HG02623 (cell line): ENCODE measurements around the gene TJP2.
"Not testable (repeated sequence)": the region's sequence is repeated elsewhere in the genome, so short reads cannot be mapped to it uniquely, and the experiment has no call there.

Source experiments
- ATAC-seq: cut with Tn5 transposase; IDR thresholded peaks from one replicate; pipeline ENCODE4 v1.9.1; 2021; ENCODE audit warnings: moderate library complexity; ENCODE audit not compliant: unreplicated experiment

The TJP2 gene

DNA sequence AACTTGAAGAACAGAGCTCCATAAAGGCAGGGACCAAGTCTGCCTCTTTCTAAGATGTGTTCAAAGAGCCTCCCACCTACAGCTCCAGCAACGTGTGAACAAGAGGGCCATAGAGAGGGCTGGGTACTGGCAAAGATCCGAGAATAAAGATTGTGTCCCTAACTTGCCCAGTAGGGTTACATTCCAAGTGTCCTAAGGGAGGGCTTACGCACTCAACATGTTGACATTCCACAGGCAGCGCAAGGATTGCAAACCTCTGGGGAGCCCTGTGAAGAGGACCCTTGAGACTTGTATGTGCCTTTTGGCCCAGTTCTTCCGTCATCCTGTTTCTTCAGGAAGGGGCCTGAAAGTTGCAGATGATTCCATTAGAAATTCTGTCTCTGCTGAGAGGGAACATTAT lies 102.7 kb downstream of the TJP2 start:
- ATAC-seq: no peak

DNA sequence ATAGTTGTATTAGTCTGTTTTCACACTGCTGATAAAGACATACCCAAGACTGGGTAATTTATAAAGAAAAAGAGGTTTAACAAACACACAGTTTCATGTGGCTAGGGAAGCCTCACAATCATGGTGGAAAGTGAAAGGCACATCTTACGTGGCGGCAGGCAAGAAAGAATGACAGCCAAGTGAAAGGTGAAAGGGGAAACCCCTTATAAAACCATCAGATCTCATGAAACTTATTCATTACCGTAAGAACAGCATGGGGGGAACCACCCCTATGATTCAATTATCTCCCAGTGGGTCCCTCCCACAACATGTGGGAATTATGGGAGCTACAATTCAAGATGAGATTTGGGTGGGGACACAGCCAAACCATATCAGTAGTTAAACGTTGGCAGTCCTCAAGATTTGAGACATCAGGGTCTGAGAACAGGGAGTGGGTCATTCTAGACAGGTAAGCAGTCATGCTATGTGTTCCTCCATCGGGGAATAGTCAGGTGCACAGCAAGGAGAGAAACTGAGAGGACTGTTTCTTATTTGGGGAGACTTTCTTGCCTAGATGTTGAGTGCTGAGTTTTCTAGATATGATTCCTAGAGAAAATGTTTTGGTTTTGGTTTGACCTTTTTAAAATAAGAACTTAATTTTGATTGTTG lies 105.1 kb downstream of the TJP2 start:
- peak; percentile 84 for ATAC-seq

DNA sequence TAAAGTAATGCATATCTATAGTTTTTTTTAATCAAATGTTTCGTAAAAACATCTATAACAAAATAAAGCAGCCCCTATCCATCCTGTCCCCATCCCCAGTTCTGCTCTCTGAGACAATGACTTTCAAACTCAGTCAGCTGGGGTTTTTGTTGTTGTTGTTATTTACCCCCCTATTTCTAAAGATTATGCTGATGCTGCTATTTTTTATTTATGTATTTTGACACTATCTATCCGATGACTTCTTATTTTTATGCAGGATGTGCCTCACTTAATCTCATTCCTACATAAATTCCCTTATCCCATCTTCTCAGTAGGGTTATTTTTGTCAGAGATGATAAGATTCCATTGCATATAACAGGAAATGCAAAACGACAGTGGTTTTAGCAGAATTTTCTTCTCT lies 105.7 kb downstream of the TJP2 start:
- ATAC-seq: no peak

DNA sequence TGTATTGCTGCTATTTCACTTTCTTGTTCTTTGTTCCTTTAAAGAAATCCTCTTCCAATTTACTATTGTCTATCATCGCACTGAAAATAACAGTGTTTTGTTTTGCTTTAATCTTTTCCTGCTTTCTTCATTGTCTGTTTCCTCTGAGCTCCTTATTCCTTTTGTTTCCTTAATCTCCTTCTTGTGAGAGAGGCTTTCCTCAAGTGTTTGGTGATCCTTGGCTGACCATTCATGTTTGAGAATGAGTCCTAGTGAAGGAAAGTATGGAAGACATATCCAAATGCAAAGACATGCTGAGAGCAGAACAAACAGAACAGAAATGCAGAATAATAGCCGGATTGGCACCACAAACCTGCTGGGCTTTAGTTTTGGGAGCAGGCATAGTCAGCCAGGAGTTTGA lies 108.9 kb downstream of the TJP2 start:
- no peak for ATAC-seq

DNA sequence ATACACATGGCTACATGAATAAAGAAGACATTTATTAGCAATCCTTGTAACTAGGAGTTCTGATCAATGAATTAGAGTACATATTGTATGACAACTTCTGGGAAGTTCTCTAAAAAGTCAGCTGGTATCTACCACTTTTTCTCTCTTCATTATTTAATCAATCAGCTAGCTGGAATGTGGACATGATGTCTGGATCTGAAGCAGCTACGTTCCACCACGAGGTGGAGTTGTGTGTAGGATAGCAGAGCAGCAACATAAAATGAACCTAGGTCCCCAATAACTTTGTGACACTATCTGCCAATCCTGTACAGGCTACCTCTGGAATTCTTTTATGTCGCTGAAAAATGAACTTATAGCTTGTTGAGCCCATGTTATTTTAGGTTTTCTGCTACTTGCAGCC lies 118.0 kb downstream of the TJP2 start:
- ATAC-seq: no peak

DNA sequence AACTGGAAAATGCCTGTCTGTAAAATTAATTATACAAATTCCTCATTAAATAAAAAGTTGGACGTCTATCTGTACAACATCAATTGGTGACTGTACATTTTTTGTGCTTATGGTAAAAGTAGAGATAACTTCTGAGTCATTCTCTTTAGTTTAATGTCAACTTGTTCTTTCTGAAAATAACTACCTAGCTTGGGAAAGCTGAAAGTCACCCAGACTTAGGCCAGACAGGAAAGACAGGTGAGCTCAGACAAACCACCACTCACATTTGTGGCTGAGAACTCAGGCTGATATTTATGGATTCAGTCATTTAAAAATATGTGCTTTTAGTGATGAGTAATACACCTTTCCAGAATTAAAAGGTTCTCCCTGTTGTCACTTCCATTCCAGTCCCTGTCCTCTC lies 119.1 kb downstream of the TJP2 start:
- no peak for ATAC-seq

DNA sequence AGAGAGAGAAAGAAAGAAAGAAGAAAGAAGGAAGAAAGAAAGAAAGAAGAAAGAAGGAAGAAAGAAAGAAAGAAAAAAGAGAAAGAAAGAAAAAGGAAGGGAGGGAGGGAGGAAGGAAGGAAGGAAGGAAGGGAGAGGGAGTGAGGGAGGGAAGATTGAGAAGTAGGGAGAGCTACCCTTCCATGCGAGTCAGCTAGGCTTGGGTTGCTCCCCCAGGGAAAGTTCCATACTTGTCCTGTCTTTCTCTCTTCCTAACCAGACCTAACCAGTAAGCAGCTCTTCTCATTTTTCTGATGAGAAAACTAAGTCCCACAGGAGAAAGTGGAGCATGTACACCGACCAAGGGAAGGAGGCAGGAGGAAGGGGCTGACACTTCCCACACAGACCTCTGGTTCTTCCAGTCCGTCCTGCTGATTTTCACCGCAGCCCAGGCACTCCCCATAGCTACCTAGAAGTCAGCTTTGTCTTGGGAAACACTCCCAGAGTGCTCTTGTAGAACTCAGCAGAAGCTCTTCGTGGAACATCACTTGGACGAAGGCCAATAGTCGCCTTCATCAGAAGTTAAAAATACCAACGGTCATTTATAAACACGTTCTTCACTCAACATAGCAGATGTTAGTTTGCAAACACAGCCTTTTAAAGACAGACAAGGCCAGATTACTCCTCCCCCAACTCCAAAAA lies 121.9 kb downstream of the TJP2 start:
- no peak for ATAC-seq

DNA sequence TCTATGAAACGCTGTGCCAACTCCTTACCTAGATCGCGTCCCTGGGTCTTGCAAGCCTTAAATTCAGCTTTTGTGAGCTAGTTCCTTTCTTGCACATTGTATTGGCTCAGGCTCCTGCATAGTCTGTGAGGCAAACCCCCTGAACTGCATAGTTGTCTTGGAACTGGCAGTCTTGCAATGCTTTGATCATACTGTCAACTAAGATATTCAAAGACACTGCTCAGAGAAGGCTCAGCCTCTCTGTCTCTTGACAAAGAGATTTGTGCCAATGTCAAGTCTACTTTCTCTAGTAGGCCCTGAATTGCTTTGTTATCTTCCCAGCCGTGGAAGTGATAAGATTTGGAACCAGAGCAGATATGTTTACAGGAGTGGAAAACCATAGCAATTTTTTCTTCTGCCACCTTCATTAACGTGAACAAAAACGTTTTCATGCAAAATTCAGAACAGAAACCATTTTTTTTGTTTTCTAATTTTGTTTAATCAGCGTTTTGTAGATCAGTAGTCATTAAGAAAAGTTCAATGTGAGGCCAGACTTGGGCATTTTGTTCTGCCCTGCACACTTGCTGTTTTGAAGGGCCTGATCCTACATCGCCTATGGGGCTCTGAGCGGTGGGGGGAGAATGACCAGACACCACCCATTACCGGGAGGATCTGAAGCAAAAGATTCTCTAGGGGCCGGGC lies 123.4 kb downstream of the TJP2 start:
- ATAC-seq: no peak

DNA sequence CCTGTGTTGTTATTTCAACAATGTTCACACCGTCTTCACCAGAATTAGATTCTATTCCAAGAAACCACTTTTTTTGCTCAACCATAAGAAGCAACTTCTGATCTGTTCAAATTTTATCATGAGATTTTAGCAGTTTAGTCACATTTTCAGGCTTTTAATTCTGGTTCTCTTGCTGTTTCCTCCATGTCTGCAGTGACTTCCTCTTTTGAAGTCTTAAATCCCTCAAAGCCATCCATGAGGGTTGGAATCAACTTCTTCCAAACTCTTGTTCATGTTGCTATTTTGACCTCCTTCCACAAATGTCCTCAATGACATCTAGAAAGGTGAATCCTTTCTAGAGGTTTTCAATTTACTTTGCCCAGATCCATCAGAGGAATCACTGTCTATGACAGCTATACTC lies 125.2 kb downstream of the TJP2 start:
- no peak for ATAC-seq

DNA sequence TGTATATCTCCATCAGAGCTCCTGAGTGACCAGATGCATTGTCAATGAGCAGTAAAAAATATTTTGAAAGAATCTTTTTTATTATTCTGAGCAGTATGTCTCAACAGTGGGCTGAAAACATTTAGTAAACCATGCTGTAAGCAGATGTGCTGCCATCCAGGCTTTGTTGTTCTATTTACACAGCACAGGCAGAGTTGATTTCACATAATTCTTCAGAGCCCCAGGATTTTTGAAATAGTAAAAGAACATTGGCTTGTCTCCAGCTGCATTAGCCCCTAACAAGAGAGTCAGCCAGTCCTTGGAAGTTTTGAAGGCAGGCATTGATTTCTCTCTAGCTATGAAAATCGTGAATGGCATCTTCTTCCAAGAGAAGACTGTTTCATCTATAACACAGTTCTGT lies 125.7 kb downstream of the TJP2 start:
- no peak for ATAC-seq

DNA sequence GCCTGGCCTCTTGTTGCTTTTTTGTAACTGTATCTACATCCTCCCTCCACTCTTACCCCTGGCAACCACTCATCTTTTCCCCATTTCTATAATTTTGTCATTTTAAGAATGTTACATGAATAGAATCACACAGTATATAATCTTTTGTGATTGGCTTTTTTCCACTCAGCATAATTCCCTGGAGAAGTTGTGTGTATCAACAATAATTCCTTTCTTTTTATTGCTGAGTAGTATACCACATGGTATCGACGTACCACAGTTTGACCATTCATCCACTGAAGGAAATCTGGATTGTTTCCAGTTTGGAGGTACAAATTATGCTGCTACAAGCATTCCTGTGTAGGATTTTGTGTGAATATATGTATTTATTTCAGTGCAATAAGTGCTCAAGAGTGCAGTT lies 129.3 kb downstream of the TJP2 start:
- no peak for ATAC-seq

DNA sequence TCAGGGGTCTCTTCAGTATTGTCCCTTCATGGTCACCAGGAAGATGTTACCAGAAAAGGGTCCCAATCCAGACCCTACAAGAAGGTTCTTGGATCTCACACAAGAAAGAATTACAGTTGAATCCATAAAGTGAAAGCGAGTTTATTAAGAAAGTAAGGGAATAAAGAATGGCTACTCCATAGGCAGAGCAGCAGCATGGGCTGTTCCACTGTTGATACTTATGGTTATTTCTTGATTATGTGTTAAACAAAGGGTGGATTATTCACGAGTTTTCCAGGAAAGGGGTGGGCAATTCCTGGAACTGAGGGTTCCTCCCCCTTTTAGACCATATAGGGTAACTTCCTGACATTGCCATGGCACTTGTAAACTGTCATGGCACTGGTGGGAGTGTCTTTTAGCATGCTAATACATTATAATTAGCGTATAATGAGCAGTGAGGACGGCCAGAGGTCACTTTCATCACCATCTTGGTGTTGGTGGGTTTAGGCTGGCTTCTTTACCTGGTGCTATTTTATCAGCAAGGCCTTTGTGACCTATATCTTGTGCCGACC lies 132.9 kb downstream of the TJP2 start:
- ATAC-seq: not testable (repeated sequence)

DNA sequence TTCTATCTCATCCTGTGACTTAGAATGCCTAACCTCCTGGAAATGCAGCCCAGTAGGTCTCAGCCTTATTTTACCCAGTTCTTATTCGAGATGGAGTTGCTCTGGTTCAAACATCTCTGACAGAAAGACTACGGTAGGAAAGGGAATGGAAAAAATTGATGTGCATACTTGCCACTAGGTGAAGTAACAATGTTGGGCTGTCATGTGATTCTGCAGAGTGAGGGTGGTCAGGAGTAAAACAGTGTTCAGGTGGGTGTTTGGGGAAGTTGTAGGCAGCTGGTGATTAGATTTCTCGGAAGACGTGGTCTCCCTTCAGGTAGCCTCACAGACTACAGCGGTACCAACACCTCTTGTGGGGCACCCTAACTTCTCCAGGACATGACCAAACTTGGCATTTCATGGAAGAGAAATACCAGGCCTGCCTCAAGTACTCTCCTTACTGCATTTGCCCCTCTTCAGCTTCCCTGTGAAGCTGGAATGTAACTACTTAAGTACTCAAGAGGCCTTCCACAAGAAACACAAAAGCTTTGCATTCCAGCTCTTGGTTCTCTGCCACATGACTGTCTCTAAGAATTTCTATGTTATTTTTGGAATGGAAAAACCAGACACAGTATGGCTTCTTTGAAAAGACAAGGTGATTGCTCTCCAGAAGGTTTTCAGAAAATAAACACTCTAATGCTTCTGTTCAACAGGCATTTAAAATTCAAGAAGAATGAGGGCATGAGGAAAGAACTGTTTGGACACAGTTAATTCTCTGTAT lies 133.5 kb downstream of the TJP2 start:
- ATAC-seq: no peak

DNA sequence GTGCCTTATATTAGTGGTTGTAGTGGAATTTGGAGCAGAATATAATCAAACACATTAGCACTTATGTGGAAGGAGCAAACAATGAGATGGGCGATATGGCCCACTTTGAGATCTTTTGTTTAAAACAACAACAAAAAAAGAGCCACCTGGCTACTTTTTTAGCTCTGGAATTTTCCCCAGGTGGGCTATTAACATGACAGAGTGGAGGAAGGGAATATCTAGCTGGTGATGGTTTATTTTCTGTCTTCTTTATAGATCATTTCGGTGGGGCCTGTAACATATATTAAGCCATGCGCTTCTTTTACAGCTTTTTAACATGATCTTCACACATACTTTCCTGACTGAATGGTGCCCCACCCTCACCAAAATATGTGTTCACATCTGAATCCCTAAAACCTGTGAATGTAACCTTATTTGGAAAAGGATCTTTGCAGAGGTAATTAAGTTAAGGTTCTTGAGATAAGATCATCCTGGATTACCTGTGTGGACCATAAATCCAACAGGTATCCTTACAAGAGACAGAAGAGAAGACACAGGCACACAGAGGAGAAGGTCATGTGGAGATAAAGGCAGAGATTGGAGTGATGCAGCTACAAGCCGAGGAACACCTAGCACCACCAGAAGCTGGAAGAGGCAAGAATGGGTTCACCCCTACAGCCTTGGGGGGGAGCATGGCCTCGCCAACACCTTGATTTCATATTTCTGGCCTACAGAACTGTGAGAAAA lies 134.3 kb downstream of the TJP2 start:
- no peak for ATAC-seq

DNA sequence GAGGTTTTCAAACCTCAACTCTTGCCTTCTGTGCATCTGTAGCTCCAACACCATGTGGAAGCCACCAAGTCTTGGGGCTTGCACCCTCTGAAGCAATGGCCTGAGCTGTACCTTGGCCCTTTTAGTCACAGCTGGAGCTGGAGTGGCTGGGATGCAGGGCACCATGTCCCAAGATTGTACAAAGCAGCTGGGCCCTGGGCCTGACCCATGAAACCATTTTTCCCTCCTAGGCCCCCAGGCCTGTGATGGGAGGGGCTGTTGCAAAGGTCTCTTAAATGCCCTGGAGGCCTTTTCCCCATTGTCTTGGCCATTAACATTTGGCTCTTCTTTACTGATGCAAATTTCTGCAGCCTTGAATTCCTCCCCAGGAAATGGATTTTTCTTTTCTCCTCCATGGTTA lies 139.1 kb downstream of the TJP2 start:
- no peak for ATAC-seq

DNA sequence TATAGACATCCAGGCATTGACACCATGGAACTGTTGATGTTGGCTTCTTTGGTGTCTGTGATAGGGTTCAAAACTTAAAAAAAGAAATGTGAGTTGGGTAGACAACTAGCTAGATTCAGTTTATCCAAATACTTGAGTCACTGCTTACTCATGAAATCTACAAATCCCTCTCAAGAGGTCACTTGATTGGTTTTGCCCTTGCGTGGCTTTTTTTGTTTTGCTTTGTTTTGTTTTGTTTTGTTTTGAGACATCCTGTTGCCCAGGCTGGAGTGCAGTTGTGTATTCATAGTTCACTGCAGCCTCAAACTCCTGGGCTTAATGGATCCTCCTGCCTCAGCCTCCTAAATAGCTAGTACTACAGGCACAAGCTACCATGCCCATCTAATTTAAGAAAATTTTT lies 140.5 kb downstream of the TJP2 start:
- ATAC-seq: no peak

DNA sequence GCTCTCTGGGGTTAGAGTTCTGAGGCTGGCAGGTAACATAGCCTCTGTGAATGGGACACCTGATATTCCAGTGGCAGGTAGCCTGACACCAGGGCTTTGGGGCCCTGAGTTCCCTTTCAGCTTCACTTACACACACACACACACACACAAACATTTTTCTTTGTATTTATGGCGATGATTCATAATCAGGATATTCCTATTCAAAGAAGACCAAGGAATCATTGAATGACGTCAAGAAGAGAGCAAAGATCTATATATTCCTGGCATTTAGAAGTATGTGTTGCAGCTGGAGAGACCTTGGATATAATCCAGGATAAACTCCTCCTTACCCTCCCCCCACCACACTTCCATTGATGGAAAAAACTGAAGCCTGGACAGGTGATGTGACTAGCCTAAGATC lies 143.0 kb downstream of the TJP2 start:
- no peak for ATAC-seq

DNA sequence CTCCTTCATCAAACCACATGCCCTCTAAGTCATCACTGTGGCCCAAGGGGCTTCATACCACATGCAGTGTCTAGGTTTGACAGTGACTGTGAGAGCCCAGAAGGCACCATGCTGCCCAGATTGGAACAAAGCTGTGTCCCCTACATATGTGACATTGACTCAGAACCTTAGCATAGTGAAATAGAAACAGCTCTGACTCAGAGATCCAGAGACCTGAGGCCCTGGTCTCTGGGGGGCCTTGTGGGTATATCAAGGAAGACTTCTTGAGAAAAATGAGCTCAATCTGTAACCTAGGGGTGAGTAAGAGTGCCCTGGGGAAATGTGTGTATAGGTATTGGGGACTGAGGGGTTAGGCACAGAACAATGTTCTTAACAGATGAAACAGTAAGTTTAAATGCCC lies 143.8 kb downstream of the TJP2 start:
- peak; percentile 83 for ATAC-seq

DNA sequence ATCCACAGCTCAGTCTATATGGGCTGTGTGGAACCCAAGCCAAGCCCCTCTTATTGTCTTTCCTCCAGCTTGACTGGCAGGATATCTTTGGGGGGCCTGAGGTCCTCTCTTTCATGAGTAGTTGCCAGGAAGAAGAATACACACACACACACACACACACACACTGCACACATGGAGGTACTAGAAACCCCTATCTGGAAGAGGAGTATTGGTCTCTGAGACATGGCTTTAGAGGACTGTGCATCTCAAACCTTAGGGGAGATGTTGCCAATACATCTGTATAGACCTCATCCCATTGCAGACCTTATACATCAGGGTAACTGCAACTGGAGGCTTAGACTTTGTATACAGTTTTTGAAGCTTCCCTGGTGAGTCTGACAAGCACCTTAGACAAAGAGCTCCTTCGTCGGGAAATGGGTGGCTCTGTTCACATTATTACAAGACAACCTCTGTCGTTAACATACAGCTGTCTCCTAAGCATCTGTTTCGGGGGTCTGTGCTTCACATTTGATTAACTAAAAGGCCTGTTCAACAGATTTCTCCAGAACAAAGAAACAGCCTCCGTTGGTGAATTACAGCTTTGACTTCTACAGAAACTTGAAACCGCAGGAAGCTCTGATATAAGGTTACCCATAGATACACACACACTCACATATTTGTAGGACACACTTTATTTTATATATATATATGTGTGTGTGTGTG lies 145.4 kb downstream of the TJP2 start:
- ATAC-seq: no peak

DNA sequence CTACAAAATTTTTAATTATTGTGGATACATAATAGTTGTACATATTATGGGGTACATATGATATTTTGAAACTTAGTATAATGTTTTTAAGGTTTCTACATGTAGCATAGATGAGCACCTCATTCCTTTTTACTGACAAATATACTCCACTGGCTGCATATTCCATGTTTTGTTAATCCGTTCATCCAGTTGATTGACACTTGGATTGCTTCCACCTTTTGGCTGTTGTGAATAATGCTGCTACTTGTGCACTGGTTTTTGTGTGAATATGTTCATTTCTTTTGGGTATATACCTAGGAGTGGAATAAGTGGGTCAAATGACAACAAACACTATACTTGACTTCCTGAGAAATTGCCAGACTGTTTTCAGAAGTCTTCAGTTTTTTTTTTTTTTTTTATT lies 148.2 kb downstream of the TJP2 start:
- no peak for ATAC-seq
